C4-2B (cell line): ENCODE data around the gene GHR.

Experiments used
- ZFX ChIP-seq: fragments of 450-650 bp; IDR thresholded peaks from 2 replicates; pipeline ENCODE4 v1.6.1; 2017
- TF ChIP-seq, protein P1 (sequence below): fragments of 450-650 bp; conservative IDR thresholded peaks from 2 replicates; pipeline ENCODE4 v1.5.1; 2017; ENCODE audit warnings: mild to moderate bottlenecking

DNA sequence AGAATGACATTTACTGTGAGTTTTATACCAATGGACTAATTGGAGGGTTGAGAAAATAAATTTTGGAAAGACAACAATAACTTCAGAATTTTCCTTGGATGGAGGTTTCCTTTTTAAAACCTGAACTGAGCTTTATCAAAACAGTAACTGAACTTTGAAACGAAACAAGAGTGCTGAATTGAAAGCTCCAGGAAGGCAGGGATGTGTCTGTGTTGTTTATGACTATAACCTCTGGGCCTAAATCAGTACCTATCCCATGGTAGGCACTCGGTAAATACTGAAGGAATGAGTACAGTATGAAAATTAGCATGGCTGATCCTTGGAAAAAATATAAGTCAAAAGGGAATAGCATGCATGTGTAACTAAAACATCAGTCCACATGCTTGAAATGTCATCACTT lies 93.9 kb downstream of the GHR start:
- TF ChIP-seq, protein P1, sequence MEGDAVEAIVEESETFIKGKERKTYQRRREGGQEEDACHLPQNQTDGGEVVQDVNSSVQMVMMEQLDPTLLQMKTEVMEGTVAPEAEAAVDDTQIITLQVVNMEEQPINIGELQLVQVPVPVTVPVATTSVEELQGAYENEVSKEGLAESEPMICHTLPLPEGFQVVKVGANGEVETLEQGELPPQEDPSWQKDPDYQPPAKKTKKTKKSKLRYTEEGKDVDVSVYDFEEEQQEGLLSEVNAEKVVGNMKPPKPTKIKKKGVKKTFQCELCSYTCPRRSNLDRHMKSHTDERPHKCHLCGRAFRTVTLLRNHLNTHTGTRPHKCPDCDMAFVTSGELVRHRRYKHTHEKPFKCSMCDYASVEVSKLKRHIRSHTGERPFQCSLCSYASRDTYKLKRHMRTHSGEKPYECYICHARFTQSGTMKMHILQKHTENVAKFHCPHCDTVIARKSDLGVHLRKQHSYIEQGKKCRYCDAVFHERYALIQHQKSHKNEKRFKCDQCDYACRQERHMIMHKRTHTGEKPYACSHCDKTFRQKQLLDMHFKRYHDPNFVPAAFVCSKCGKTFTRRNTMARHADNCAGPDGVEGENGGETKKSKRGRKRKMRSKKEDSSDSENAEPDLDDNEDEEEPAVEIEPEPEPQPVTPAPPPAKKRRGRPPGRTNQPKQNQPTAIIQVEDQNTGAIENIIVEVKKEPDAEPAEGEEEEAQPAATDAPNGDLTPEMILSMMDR, result no peak
- no peak for TF ChIP-seq ZFX
